CD14-positive monocyte (primary cell): ENCODE measurements around the gene GTF2H3. TPM values are rescaled to one million over a fixed set of nuclear protein-coding genes. Genes with fewer than 3 reads are reported as not detected.

Experiments used
- DNase-seq, 3 donors: peaks; one replicate each; pipeline ENCODE4 v3.0.0-alpha.2; 2011 to 2022
- H2AFZ ChIP-seq: 2 replicates; pipeline ENCODE4 v1.6.0; 2012; ENCODE audit warnings: mild to moderate bottlenecking, low read depth, low read length, inconsistent platforms; ENCODE audit not compliant: insufficient read depth, poor library complexity, severe bottlenecking
- H3K27ac ChIP-seq, 2 donors: 1 replicate in 1 of 2; 2 replicates in 1 of 2; pipeline ENCODE4 v1.5.1; 2012 to 2013; ENCODE audit warnings: low read length in 2 of 2, control low read depth in 1 of 2, inconsistent platforms in 1 of 2, low read depth in 1 of 2, mild to moderate bottlenecking in 1 of 2
- H3K27me3 ChIP-seq, 2 donors: one replicate each; pipeline versions ENCODE4 v1.6.0 to v1.6.1; 2011 to 2013; ENCODE audit warnings: low read length in 2 of 2; ENCODE audit not compliant: control insufficient read depth in 2 of 2, insufficient read depth in 2 of 2
- H3K36me3 ChIP-seq, 2 donors: replicated peaks in 1 of 2; 1 replicate in 1 of 2; 2 replicates in 1 of 2; pipeline versions ENCODE4 v1.5.1 to v1.6.1; 2012 to 2013; ENCODE audit warnings: low read length in 2 of 2, control low read depth in 1 of 2, inconsistent platforms in 1 of 2, mild to moderate bottlenecking in 1 of 2; ENCODE audit not compliant: insufficient read depth in 2 of 2, control insufficient read depth in 1 of 2
- H3K4me1 ChIP-seq, 2 donors: 1 replicate in 1 of 2; 2 replicates in 1 of 2; pipeline versions ENCODE4 v1.5.1 to v1.6.1; 2012 to 2013; ENCODE audit warnings: low read length in 2 of 2, control low read depth in 1 of 2, inconsistent platforms in 1 of 2, mild to moderate bottlenecking in 1 of 2, moderate library complexity in 1 of 2; ENCODE audit not compliant: insufficient read depth in 2 of 2, control insufficient read depth in 1 of 2
- H3K4me2 ChIP-seq: replicated peaks from 2 replicates; pipeline ENCODE3; 2012; ENCODE audit warnings: low read length, moderate library complexity, mild to moderate bottlenecking; ENCODE audit not compliant: poor library complexity, severe bottlenecking; ENCODE audit errors: extremely low read depth
- H3K4me3 ChIP-seq, 3 experiments: fragments of 200-600 bp in 1 of 3; sonication (generic) in 1 of 3; replicated peaks in 1 of 3; 1 replicate in 2 of 3; 2 replicates in 1 of 3; pipeline ENCODE4 v1.5.1; 2011 to 2013; ENCODE audit warnings: low read length in 3 of 3, mild to moderate bottlenecking in 3 of 3, control low read depth in 2 of 3, low read depth in 2 of 3, inconsistent platforms in 1 of 3, moderate library complexity in 1 of 3
- H3K79me2 ChIP-seq: 2 replicates; pipeline ENCODE4 v1.6.0; 2012; ENCODE audit warnings: mild to moderate bottlenecking, control low read depth, inconsistent platforms, low read length, moderate library complexity; ENCODE audit not compliant: insufficient read depth
- H3K9ac ChIP-seq: 2 replicates; pipeline ENCODE4 v1.6.0; 2017; ENCODE audit warnings: low read length, mild to moderate bottlenecking; ENCODE audit not compliant: insufficient read depth, poor library complexity, severe bottlenecking
- H3K9me3 ChIP-seq, 2 donors: replicated peaks in 1 of 2; 1 replicate in 1 of 2; 2 replicates in 1 of 2; pipeline versions ENCODE4 v1.5.1 to v1.6.1; 2012 to 2013; ENCODE audit warnings: low read length in 2 of 2, control low read depth in 1 of 2; ENCODE audit not compliant: control insufficient read depth in 1 of 2, insufficient read depth in 1 of 2
- H4K20me1 ChIP-seq: 2 replicates; pipeline ENCODE4 v1.6.0; 2012; ENCODE audit warnings: mild to moderate bottlenecking, low read length, control low read depth, moderate library complexity; ENCODE audit not compliant: insufficient read depth
- H3K27ac Mint-ChIP-seq, 7 donors: one replicate each; pipeline ENCODE4 v1.8.0; 2020; ENCODE audit warnings: mild to moderate bottlenecking in 7 of 7, mixed read lengths in 7 of 7, moderate library complexity in 6 of 7, inconsistent platforms in 2 of 7
- H3K27me3 Mint-ChIP-seq, 3 donors: one replicate each; pipeline ENCODE4 v1.8.0; 2021 to 2022; ENCODE audit warnings: low read depth in 3 of 3, mild to moderate bottlenecking in 3 of 3, mixed read lengths in 3 of 3, moderate library complexity in 3 of 3, inconsistent platforms in 1 of 3
- H3K36me3 Mint-ChIP-seq, 2 donors: one replicate each; pipeline ENCODE4 v1.8.0; 2020; ENCODE audit warnings: mixed read lengths in 2 of 2, inconsistent platforms in 1 of 2, mild to moderate bottlenecking in 1 of 2
- H3K4me1 Mint-ChIP-seq: one replicate; pipeline ENCODE4 v1.8.0; 2020; ENCODE audit warnings: mild to moderate bottlenecking, mixed read lengths
- H3K4me3 Mint-ChIP-seq, 2 donors: one replicate each; pipeline ENCODE4 v1.8.0; 2020; ENCODE audit warnings: mild to moderate bottlenecking in 2 of 2, mixed read lengths in 2 of 2, moderate library complexity in 1 of 2
- H3K9me3 Mint-ChIP-seq, 7 donors: one replicate each; pipeline ENCODE4 v1.8.0; 2020 to 2022; ENCODE audit warnings: mixed read lengths in 7 of 7, mild to moderate bottlenecking in 6 of 7, moderate library complexity in 6 of 7, inconsistent platforms in 2 of 7
- CTCF ChIP-seq: fragments of 200-600 bp; IDR thresholded peaks from one replicate; pipeline ENCODE4 v1.8.0; 2022; ENCODE audit warnings: antibody characterized with exemption, mild to moderate bottlenecking
- WGBS: methylation state at CpG from one replicate; pipeline ENCODE4 v1.1.5; 2013; ENCODE audit warnings: missing lambda C conversion rate; ENCODE audit not compliant: insufficient coverage; 5-methylcytosine and 5-hydroxymethylcytosine counted together
- intact Hi-C, 2 donors: fragments of 100-400 bp; cut with micrococcal nuclease; formaldehyde crosslinking; loops; one replicate each; pipeline versions ENCODE4 v1.15.0 to v1.15.1; 2023
- polyA plus RNA-seq, 3 donors: library from polyadenylated mRNA; depleted of rRNA in 1 of 3; unstranded in 2 of 3; stranded (reverse) in 1 of 3; fragments of 300-500 nt in 2 of 3; fragments of >200 nt in 1 of 3; fragmentation: Illumina TruSeq in 2 of 3; gene quantifications; 1 replicate in 2 of 3; 2 replicates in 1 of 3; pipeline ENCODE4 v1.2.3, GENCODE V29; 2012 to 2021

Gene GTF2H3
- polyA plus RNA-seq, 3 donors: 8.2 to 21.7 (median 12.3) TPM

GRCh38 chr12:123648401-123648800, 14.8 kb downstream of the GTF2H3 start:
- Histone ChIP-seq H3K4me2 (no peak overlapping the region), H3K27ac (no peak overlapping the region), H3K36me3 (peaks cover 39 to 94% of the 10 kb centered on the region in 2 donors), H3K9me3 (no peaks in the 10 kb centered on the region), H3K27me3 (no peaks in the 10 kb centered on the region), H4K20me1 (no peaks in the 10 kb centered on the region), H2AFZ (no peak overlapping the region), H3K79me2 (no peaks in the 10 kb centered on the region), H3K4me3 (no peak overlapping the region), H3K4me1 (no peaks in the 10 kb centered on the region), H3K9ac (no peak overlapping the region)
- 93% methylated on average over 5 of the region's 5 CpGs for WGBS
- intact Hi-C loops: no loop called here
- Mint-ChIP-seq H3K9me3 (no peaks in the 10 kb centered on the region), H3K4me1 (no peaks in the 10 kb centered on the region), H3K27ac (no peak overlapping the region), H3K4me3 (no peak overlapping the region), H3K27me3 (no peaks in the 10 kb centered on the region), H3K36me3 (peaks cover 56 to 83% of the 10 kb centered on the region in 2 donors)
- TF ChIP-seq CTCF: no peak
- no peak for DNase-seq

GRCh38 chr12:123654129-123654701, 20.6 kb downstream of the GTF2H3 start:
- H4K20me1 ChIP-seq: no peaks in the 10 kb centered on the region
- DNase-seq: no peak
- Mint-ChIP-seq H3K9me3 (no peaks in the 10 kb centered on the region), H3K4me3 (no peak overlapping the region), H3K4me1 (no peaks in the 10 kb centered on the region), H3K27ac (no peak overlapping the region), H3K27me3 (no peaks in the 10 kb centered on the region), H3K36me3 (peaks cover 54 to 72% of the 10 kb centered on the region in 2 donors)
- H3K27ac ChIP-seq: no peak overlapping the region
- TF ChIP-seq CTCF: no peak
- no peaks in the 10 kb centered on the region for H3K9me3 ChIP-seq
- H2AFZ ChIP-seq: no peak overlapping the region
- H3K4me2 ChIP-seq: no peak overlapping the region
- H3K79me2 ChIP-seq: no peaks in the 10 kb centered on the region
- no peak overlapping the region for H3K9ac ChIP-seq
- no peak overlapping the region for H3K4me3 ChIP-seq
- 100% methylated on average over 4 of the region's 4 CpGs for WGBS
- H3K27me3 ChIP-seq: no peaks in the 10 kb centered on the region
- intact Hi-C loops: no loop called here
- no peaks in the 10 kb centered on the region for H3K4me1 ChIP-seq
- H3K36me3 ChIP-seq: peaks cover 27 to 86% of the 10 kb centered on the region in 2 donors
